Non-pigmented ciliary epithelial cell (primary cell): ENCODE measurements around the gene MMP24.
A peak's percentile ranks its signal among the peaks of the same experiment; 100 is the strongest.
"Not testable (repeated sequence)": the region's sequence is repeated elsewhere in the genome, so short reads cannot be mapped to it uniquely, and the experiment has no call there.

Experiments
- DNase-seq: peaks from one replicate; pipeline ENCODE4 v3.0.0-alpha.2; 2010; ENCODE audit warnings: low read depth

MMP24 gene

GRCh38 chr20:35226126-35226883 is at the start of gene MMP24:
MMP24 (plus strand) TSS chr20:35226690; CDS start chr20:35226739, 49 bp downstream.
- no peak for DNase-seq

DNA sequence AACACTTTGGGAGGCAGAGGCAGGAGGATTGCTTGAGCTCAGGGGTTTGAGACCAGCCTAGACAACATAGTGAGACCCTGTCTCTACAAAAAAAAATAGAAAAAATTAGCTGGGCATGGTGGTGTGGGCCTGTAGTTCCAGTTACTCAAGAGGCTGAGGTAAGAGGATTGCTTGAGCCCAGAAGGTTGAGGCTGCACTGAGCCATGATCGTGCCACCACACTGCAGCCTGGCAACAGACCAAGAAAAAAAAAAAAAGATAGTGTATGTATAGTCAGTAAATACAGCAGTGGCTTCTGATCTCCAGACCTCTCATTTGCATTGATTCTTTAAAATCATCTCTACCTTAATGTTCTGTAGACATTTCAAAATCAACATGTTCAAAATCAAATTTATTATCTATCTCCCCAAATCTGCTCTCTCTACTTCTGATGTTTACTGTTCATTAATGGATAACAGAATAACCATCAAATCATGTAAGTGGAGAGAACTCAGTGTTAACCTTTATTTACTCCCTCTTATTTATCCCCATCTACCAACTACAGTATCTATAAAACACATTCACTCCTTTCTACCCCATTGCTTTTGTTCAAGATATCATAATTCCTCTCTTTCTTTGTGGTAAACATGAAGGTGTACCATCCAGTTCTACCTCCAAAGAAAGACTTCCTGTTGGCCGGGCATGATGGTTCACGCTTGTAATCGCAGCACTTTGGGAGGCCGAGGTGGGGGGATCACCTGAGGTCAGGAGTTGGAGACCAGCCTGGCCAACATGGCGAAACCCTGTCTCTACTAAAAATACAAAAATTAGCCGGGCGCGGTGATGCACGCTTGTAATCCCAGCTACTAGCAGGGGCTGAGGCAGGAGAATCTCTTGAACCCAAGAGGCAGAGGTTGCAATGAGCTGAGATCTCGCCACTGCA is 46.9 kb upstream of the MMP24 start:
- DNase-seq: no peak

- DNase-seq: no peak
Observed at GRCh38 chr20:35180266-35180665, 46.2 kb upstream of the MMP24 start.

- DNase-seq: no peak
Observed at GRCh38 chr20:35181731-35182130, 44.8 kb upstream of the MMP24 start.

GRCh38 chr20:35186691-35187289 is 39.7 kb upstream of the MMP24 start:
- not testable (repeated sequence) for DNase-seq

DNA sequence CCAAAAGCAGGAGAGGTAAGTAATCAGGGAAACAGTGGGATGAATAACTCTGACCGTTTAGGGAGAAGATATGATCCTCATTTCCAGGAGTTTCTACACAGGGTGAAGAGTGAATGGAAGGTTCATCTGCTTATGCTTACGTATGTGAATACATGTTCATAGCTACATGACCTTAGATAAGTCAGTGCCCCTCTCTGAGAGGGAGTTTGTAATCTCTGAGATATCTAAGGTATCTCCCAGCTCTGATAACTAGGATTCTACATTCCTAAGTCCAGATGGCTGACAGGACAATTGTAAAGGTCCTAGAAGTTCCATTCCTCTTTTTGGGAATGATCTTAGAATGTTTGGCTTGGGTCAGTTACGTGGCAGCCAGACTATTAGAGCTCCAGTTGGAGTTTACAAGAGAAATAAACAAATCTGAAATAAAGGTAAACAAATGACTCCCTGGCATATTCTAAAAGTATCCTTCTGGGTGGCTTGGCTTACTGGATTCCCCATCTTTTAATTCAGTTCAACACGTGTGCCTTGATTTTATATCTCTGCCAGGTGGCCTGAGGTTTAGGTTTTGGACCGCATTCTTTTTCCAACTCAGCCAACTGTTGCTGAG is 38.8 kb upstream of the MMP24 start:
- DNase-seq: no peak

GRCh38 chr20:35189223-35189622 is 37.3 kb upstream of the MMP24 start:
- not testable (repeated sequence) for DNase-seq

- DNase-seq: no peak
Observed at GRCh38 chr20:35190556-35190955, 35.9 kb upstream of the MMP24 start.

- no peak for DNase-seq
Observed at GRCh38 chr20:35191419-35192117, 34.9 kb upstream of the MMP24 start.

DNA sequence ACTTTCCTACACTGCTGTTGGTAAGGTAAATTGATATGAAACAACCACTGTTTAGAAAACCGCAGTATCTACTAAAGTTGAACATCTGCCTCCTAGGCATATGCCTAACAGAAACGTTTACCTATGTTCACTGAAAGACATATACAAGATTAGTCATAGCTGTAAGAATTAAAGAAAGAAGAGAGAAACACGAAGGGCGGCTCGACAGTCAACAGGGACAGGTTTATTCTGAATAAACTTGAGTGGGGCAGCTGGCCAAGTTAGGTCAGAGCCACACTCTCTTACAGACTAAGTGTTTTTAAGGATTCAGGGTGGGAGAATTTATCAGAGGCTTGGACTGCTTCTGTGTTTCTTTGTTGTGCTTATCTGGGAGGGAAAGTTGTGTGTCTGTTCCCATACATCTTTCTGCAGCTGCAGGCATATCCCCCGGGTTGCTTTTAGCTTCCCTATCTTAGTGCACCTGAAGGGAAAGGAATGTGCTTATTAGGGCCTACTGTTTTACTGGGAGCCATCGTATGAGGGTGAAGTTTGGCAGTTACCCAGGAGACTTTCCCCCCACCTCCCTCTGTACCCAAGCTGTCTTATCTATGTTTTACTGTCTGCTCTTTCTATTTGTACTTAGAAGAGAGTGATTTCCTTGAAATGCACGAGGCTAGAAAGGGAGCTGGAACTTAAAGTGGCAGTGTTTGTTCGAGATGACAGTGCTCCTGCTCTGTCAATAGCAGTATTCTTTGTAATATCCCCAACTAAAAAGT is 34.2 kb upstream of the MMP24 start:
- DNase-seq: no peak

DNA sequence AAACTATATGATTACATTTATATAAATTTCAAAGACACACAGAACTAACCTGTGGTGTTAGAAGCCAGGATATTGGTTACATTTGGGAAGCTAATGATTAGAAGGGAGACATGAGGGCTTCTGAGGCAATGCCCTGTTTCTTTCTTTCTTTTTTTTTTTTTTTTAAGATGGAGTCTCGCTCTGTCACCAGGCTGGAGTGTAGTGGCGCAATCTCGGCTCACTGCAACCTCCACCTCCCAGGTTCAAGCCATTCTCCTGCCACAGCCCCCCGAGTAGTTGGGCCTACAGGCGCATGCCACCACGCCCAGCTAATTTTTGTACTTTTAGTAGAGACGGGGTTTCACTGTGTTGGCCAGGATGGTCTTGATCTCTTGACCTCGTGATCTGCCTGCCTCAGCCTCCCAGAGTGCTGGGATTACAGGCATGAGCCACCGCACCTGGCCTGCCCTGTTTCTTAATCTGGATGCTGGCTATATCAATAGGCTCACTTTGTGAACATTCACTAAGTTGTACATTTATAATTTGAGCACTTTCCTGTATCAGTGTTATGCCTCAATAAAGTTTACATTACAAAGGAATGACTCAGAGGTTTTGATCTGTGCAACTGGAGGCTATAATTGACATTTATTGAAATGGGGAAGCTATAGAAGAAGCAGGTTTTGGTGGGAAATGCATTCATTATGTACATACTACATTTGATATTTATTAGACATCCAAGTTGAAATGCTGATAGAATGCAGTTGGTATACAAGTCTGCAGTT is 33.3 kb upstream of the MMP24 start:
- not testable (repeated sequence) for DNase-seq

GRCh38 chr20:35196313-35196712 is 30.2 kb upstream of the MMP24 start:
- DNase-seq: no peak

- DNase-seq: no peak
Observed at GRCh38 chr20:35199740-35200139, 26.8 kb upstream of the MMP24 start.

DNA sequence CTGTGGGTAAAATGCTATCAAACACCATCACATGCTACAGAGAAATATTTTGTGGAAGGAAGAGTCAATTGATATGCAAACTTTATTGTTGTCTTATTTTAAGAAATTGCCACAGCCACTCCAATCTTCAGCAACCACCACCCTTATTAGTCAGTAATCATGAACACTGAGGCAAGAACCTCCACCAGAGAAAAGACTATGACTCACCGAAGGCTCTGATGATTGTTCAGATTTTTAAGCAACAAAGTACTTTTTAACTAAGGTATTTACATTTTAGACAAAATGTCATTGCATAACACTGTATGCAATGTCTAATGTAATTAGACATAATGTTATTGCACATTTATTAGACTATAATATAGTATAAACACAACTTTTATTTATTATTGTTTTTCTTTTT is 26.2 kb upstream of the MMP24 start:
- DNase-seq: peak; percentile 34

DNA sequence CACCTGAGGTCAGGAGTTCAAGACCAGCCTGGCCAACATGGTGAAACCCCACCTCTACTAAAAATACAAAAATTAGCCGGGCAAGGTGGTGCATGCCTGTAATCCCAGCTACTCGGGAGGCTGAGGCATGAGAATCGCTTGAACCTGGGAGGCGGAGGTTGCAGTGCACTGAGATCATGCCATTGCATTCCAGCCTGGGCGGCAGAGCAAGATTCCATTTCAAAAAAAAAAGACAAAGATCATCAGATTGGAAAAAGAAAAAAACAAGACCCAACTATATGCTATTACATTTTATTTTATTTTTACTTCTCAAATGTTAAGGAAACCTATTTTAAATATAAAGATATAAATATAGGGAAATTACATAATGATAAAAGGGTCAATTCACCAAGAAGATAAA is 25.0 kb upstream of the MMP24 start:
- not testable (repeated sequence) for DNase-seq

DNA sequence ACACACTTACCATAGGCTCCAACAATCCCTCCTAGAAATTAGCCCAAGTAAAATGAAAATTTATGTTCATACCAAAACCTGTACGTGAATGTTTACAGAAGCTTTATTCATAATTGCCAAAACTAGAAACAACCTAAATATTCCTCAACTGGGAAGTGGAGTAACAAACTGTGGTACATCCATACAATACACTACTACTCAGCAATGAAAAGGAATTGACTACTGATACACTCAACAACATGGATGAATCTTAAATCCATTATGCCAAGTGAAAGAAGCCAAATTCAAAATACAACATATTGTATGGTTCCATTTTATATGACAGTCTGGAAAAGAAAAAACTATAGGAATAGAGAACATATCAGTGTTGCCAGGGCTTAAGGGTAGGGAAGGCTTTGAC is 19.7 kb upstream of the MMP24 start:
- no peak for DNase-seq

DNA sequence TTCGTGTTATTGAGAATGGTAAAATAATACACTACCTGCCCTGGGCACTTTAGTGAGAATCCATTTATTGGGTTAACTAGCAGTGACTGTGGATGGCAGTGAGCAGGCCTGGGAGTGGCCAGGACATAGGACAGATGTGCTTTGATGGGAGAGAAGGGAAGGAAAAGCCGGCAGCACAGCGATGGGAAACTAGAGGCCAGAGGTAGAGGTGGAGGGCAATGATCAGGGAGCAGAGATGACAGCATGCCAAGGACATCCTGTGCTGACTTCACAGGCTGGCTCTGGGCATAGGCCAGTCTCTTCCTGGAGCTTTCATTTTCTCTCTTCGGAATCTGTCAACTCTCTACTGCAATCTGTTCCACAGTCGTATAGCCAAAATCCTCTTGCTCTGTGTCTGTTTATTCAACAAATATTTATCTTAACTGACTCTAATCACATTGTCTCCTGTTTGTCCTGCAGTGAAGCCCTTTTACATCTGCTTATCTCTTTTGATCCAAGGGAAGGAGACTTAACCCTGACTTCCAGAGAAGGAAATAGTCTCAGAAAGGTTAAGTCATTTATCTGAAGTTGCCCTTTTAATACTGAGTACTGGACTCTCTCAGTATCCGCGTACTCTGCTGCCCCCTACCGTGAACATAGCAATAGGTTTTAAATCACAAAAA is 18.4 kb upstream of the MMP24 start:
- peak; percentile 38 for DNase-seq

GRCh38 chr20:35215066-35215956 is 11.2 kb upstream of the MMP24 start:
- peak; percentile 68 for DNase-seq

DNA sequence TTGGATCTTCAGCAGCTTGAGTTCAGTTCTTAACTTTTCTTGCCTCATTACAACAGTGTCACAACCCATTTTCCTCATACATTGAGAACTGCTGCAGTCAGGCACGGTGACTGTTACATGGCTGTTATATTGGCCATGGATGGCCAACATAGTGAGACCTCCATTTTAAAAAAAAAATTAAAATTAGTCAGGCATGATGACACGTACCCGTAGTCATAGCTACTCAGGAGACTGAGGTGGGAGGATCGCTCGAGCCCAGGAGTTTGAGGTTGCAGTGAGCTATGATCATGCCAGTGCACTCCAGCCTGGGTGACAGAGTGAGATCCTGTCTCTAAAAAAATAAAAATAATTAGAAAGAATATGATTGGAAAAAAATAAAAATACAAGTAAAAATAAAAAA is 9.9 kb upstream of the MMP24 start:
- no peak for DNase-seq
